K562 (cell line): Measurements from ENCODE around the gene VPS45. TPM values are rescaled to one million over a fixed set of nuclear protein-coding genes. Genes with fewer than 3 reads are reported as not detected.

Experiments used
- ATAC-seq: fragments of 200-7000 bp; cut with Tn5 transposase; 3 replicates; pipeline ENCODE4 v1.9.1; 2020; ENCODE audit warnings: moderate library complexity
- BruUV-seq: library from RNA; stranded (reverse); fragments of 400-500 nt; replicated peaks from 2 replicates; lab custom pipeline; 2021; lab: Mats Ljungman, UMichigan
- CTCF ChIA-PET: fragments of 300-600 bp; formaldehyde crosslinking; extraction: SDS; loops from one replicate; lab custom pipeline; 2021; ENCODE audit warnings: low intra/inter-chr PET ratio; lab: Yijun Ruan, JAX
- POLR2A ChIA-PET: fragments of 300-600, 350-650 bp; sonication (Branson Sonifier 250); formaldehyde crosslinking; extraction: SDS; loops from one replicate; lab custom pipeline; 2021; ENCODE audit warnings: antibody characterized with exemption, inconsistent platforms; lab: Yijun Ruan, JAX
- DNase-seq, 4 experiments: peaks; one replicate each; pipeline versions ENCODE4 v3.0.0 to v3.0.0-alpha.2; 2011 to 2018; ENCODE audit warnings: low spot score in 3 of 4, mixed read lengths in 3 of 4; ENCODE audit errors: extremely low read depth in 1 of 4
- FAIRE-seq: peaks from 2 replicates; lab custom pipeline; 2011; peaks lifted over from hg19 to GRCh38; lab: Jason Lieb, UNC
- H2AFZ ChIP-seq: 2 replicates; pipeline ENCODE4 v1.6.0; 2011; ENCODE audit warnings: low read depth, low read length, control low read depth, inconsistent platforms
- H3K27ac ChIP-seq: fragments of 200-600 bp; 3 replicates; pipeline ENCODE4 v1.8.0; 2011; ENCODE audit warnings: low read depth, mild to moderate bottlenecking, control low read depth, inconsistent platforms, low read length, moderate library complexity, mixed read lengths; ENCODE audit errors: extremely low read depth
- H3K27me3 ChIP-seq, 2 experiments: fragments of 300-600 bp in 1 of 2; 2 replicates in 1 of 2; 3 replicates in 1 of 2; pipeline versions ENCODE4 v1.6.0 to v1.8.0; 2011; ENCODE audit warnings: inconsistent platforms in 2 of 2, low read length in 2 of 2, mild to moderate bottlenecking in 1 of 2, mixed read lengths in 1 of 2, moderate library complexity in 1 of 2; ENCODE audit not compliant: control insufficient read depth in 2 of 2, insufficient read depth in 2 of 2
- H3K36me3 ChIP-seq: fragments of 300-600 bp; 3 replicates; pipeline ENCODE4 v1.8.0; 2011; ENCODE audit warnings: mild to moderate bottlenecking, low read length, inconsistent platforms; ENCODE audit not compliant: control insufficient read depth, insufficient read depth
- H3K4me1 ChIP-seq, 2 experiments: fragments of 200-600 bp in 1 of 2; replicated peaks in 1 of 2; 2 replicates in 1 of 2; 3 replicates in 1 of 2; pipeline versions ENCODE4 v1.5.1 to v1.8.0; 2011; ENCODE audit warnings: inconsistent platforms in 2 of 2, low read length in 2 of 2, mild to moderate bottlenecking in 1 of 2, mixed read lengths in 1 of 2, moderate library complexity in 1 of 2; ENCODE audit not compliant: control insufficient read depth in 2 of 2, insufficient read depth in 2 of 2
- H3K4me2 ChIP-seq: 2 replicates; pipeline ENCODE4 v1.6.1; 2011; ENCODE audit warnings: low read length, control low read depth, inconsistent platforms, mixed read lengths; ENCODE audit not compliant: insufficient read depth
- H3K4me3 ChIP-seq: fragments of 200-600 bp; sonication (generic), shearing (Covaris generic); 2 replicates; pipeline ENCODE4 v1.5.1; 2016; ENCODE audit warnings: control low read depth, inconsistent platforms
- H3K79me2 ChIP-seq: fragments of 200-600 bp; 3 replicates; pipeline ENCODE4 v1.8.0; 2011; ENCODE audit warnings: low read length, inconsistent platforms; ENCODE audit not compliant: control insufficient read depth, insufficient read depth
- H3K9ac ChIP-seq, 2 experiments: 2 replicates each; pipeline versions ENCODE4 v1.6.0 to v1.6.1; 2011; ENCODE audit warnings: low read depth in 2 of 2, low read length in 2 of 2, control low read depth in 1 of 2, inconsistent platforms in 1 of 2, mild to moderate bottlenecking in 1 of 2, mixed read lengths in 1 of 2; ENCODE audit not compliant: insufficient read depth in 1 of 2
- H3K9me1 ChIP-seq: one replicate; pipeline ENCODE4 v1.6.0; 2011; ENCODE audit warnings: inconsistent platforms, mild to moderate bottlenecking, low read length, moderate library complexity; ENCODE audit not compliant: control insufficient read depth, insufficient read depth
- H3K9me3 ChIP-seq: replicated peaks from 2 replicates; pipeline ENCODE4 v1.5.1; 2011; ENCODE audit warnings: low read depth, low read length, inconsistent platforms; ENCODE audit not compliant: control insufficient read depth, insufficient read depth
- H4K20me1 ChIP-seq: replicated peaks from 2 replicates; pipeline ENCODE4 v1.6.1; 2011; ENCODE audit warnings: low read length, inconsistent platforms, mixed read lengths; ENCODE audit not compliant: control insufficient read depth, insufficient read depth
- ARNT ChIP-seq, 2 experiments: fragments of 450-650 bp; IDR thresholded peaks; 2 replicates each; pipeline ENCODE4 v1.6.1; 2016; ENCODE audit warnings: mild to moderate bottlenecking in 1 of 2
- C11orf30 ChIP-seq: fragments of 450-650 bp; IDR thresholded peaks from 2 replicates; pipeline ENCODE4 v1.6.1; 2016; ENCODE audit warnings: low read depth, mild to moderate bottlenecking
- CBX5 ChIP-seq: IDR thresholded peaks from 2 replicates; pipeline ENCODE4 v1.6.1; 2014; ENCODE audit warnings: low read depth, borderline replicate concordance
- CREM ChIP-seq: IDR thresholded peaks from 2 replicates; pipeline ENCODE4 v1.6.1; 2014; ENCODE audit warnings: antibody characterized with exemption, low read depth
- HNRNPL ChIP-seq: fragments of 200-400 bp; formaldehyde crosslinking; IDR thresholded peaks from 2 replicates; pipeline ENCODE4 v1.6.1; 2017; ENCODE audit warnings: low read depth, mild to moderate bottlenecking, low read length
- POLR2H ChIP-seq: IDR thresholded peaks from 2 replicates; pipeline ENCODE4 v1.6.1; 2016; ENCODE audit warnings: missing genetic modification characterization, low read depth, mild to moderate bottlenecking, control low read depth, missing compliant biosample characterization, moderate library complexity
- RAD21 ChIP-seq, 2 experiments: fragments of 250-450 bp in 1 of 2; fragments of 450-650 bp in 1 of 2; sonication (Bioruptor Pico) in 1 of 2; formaldehyde crosslinking in 1 of 2; IDR thresholded peaks in 1 of 2; conservative IDR thresholded peaks in 1 of 2; 2 replicates each; pipeline versions ENCODE4 v1.4.0 to v1.8.0; 2020 to 2022; ENCODE audit warnings: mild to moderate bottlenecking in 2 of 2, moderate library complexity in 1 of 2
- ZBTB33 ChIP-seq: sonication (generic); formaldehyde crosslinking; IDR thresholded peaks from 2 replicates; pipeline ENCODE4 v1.8.1; 2023; ENCODE audit warnings: mild to moderate bottlenecking, missing genetic modification reagents
- ZNF316 ChIP-seq: fragments of 450-650 bp; IDR thresholded peaks from 2 replicates; pipeline ENCODE4 v1.6.1; 2016
- WGBS: fragments of 100-300 bp; shearing (Covaris generic); methylation state at CpG from one replicate; pipeline ENCODE4 v1.1.6; 2016; ENCODE audit warnings: low coverage, mixed read lengths; ENCODE audit not compliant: insufficient coverage; ENCODE audit errors: missing lambda C conversion rate; 5-methylcytosine and 5-hydroxymethylcytosine counted together
- in situ Hi-C: fragments of 300-500 bp; cut with MboI; formaldehyde crosslinking; loops from 4 replicates; pipeline ENCODE4 v1.15.0; 2018; ENCODE audit warnings: inconsistent platforms, mixed read lengths
- intact Hi-C: fragments of 100-400 bp; cut with micrococcal nuclease; formaldehyde crosslinking; loops from 2 replicates; pipeline ENCODE4 v1.14.2; 2022
- polyA plus RNA-seq, 8 experiments: library from polyadenylated mRNA; depleted of rRNA in 4 of 8; stranded (reverse) in 5 of 8; unstranded in 3 of 8; fragments of >200 nt; fragmentation: Nextera tagmentation in 2 of 8; fragmentation: Illumina TruSeq in 1 of 8; extraction: Ambion mirVana in 2 of 8; extraction: Trizol in 1 of 8; gene quantifications; 2 replicates each; pipeline versions ENCODE4 v1.2.1 to v1.2.3, GENCODE V29; 2011 to 2014; ENCODE audit warnings: inconsistent platforms in 1 of 8, missing spikeins in 1 of 8
- total RNA-seq, 7 experiments: library from RNA; depleted of rRNA in 6 of 7; stranded (reverse); fragments of >200 nt in 6 of 7; fragmentation: Illumina TruSeq in 2 of 7; extraction: Trizol in 2 of 7; gene quantifications; 2 replicates each; pipeline versions ENCODE4 v1.2.1 to v1.2.3, GENCODE V29; 2011 to 2021; ENCODE audit warnings: low replicate concordance in 1 of 7

The VPS45 gene
- total and polyA plus RNA-seq, 9 of the 15 experiments (the other 6 are each of a cell fraction or from before 2014, with no cell fraction given), result 17.9 to 48.2 (median 34.4) TPM

- DNase-seq (no peak), FAIRE-seq (no peak), ATAC-seq (no peak)
- H3K9ac ChIP-seq, result no peak overlapping the region
- WGBS, result 93% methylated on average over 5 of the region's 5 CpGs
- ChIA-PET CTCF (no interaction called here), POLR2A (no interaction called here)
- H3K27ac ChIP-seq, result no peak overlapping the region
- in situ Hi-C loops (no loop called here), intact Hi-C loops (loop anchor here (5.0 kb wide), 1 partner anchor 117 kb away; no protein-coding TSS in a partner anchor)
- BruUV-seq, result no TSS peak
- no peaks in the 10 kb centered on the region for H3K9me3 ChIP-seq
- H3K36me3 ChIP-seq, result peaks cover 33% of the 10 kb centered on the region; the same call in 2 of the 3 replicates
- no peaks in the 10 kb centered on the region for H3K27me3 ChIP-seq
- no peak overlapping the region for H3K4me2 ChIP-seq
- H4K20me1 ChIP-seq, result no peaks in the 10 kb centered on the region
- H3K4me1 ChIP-seq, result peaks cover 9 to 13% of the 10 kb centered on the region in 2 experiments; a peak in 3 of 5 replicates
- H2AFZ ChIP-seq, result no peak overlapping the region
- H3K4me3 ChIP-seq, result no peak overlapping the region
- peaks cover 33% of the 10 kb centered on the region for H3K79me2 ChIP-seq
- TF ChIP-seq C11orf30 (peak; percentile 55), ARNT (IDR thresholded peaks at IDR 0.05) (no peak), POLR2H (no peak), CBX5 (no peak), ZBTB33 (no peak), ZNF316 (peak; percentile 69), RAD21 (CRISPR knock-in tag; conservative IDR thresholded peaks at IDR 0.05 in 1 of 2, IDR thresholded peaks at IDR 0.05 in 1 of 2) (no peak), CREM (no peak), HNRNPL (no peak)
- H3K9me1 ChIP-seq, result no peaks in the 10 kb centered on the region
Observed at GRCh38 chr1:150069923-150070322, 2.3 kb downstream of the VPS45 start.
